ENCODE data around the gene SRGAP1.
"Not testable (repeated sequence)": the region's sequence is repeated elsewhere in the genome, so short reads cannot be mapped to it uniquely, and the experiment has no call there.

Gene SRGAP1

DNA sequence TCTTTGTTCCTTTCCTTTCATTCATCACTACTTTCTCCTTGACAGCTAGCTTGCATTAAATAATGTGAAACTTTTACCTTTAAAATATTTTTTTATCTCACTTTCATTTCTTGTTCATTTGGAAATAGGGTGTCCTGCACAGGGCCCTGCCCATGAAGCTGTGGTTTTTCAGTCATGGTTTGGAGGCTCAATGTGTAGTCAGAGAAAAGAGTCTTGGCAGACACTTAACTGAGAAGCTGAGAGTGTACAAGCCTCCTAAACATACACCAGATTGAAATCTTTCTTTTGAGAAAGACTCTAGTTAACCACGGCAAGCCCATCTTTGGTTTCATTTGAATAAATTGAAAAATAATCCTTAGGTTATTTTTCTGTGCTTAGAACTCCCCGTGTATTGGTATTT lies 303.4 kb downstream of the SRGAP1 start:
- no peak for DNase-seq (ENCODE audit: low read depth in 2 of 2, low spot score in 1 of 2)

DNA sequence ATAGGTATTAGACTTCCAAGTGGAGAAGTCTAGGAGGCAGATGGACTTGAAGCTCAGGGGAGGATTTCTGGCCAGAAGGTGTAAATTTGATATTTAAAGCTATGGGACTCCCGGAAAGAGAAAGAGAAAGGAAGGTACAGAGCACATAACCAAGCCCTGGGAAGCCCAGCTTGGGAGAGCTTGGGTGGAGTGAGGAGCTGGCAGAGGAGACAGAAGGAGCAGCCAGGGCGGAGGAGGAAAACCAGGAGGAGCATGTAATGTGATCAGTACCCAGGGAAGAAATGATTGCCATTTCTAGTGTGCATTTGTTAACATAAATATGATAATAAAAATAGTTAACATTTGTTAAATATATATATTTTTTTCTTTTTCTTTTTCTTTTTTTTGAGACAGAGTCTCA lies 310.2 kb downstream of the SRGAP1 start:
- no peak for DNase-seq (ENCODE audit: low read depth in 2 of 2, low spot score in 1 of 2)

DNA sequence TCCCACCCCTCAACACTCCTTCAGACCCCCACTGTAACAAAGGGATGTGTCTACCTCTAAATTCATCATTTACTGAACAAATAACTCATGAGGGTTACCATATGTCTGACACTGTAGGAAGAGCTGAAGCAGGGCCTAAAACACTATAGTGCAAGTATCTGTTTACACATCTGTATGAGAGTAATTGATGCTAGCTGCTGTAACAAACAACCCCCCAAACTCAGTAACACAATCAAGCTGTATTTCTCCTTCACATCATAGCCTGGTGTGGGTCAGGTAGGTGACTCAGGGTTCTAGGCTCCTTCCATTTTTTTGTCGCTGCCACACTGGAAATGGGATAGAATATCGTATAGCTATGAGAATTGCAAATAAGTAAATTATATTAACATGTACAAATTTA lies 312.6 kb downstream of the SRGAP1 start:
- DNase-seq (ENCODE audit: low read depth in 2 of 2, low spot score in 1 of 2), result no peak

DNA sequence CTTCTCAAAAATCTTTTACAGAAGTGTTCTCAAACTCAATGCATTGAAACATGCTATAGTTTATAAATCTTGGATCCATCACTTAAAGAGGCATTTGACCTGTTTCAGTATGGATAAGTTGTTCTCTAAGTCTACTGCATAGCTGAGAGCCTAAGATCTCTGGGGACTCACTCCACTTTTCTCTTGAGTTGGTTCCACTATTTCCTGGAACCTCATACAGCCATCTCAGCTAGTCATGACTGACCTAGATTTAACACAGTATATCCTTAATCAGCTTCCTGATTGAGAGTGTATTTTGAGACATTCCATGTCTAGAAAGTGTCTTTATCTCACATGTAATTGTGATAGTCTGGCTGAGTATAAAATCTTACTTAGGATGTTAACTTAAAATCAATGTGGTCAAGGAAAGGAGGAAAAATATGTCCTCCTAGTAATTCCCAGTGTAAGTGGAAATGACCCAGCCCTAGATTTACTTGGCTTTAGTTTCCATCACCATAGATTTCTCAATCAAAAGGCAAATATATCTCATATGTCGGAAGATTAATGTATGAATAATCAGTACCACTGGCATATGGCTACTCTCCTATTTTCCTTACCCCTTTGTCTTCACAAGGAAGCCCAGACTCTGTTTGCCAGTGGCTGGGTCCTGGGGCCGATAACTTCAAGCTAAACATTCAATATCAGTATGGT lies 315.7 kb downstream of the SRGAP1 start:
- DNase-seq (ENCODE audit: low read depth in 2 of 2, low spot score in 1 of 2), result no peak

DNA sequence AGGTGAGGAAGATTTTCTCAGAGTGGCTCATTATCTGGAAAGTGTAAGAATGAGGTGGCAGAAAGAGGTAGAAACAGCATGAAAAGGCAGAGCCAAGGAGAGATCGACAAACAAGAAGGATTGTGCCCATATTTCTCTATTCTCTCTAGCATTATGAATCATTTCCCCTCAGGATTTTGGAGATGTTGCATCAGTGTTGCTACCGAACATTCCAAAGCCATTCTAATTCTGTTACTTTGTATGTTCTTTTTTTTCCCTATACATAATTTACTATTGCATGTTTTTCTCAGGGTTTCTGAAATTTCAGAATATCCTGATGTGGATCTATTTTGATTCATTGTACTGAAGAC lies 316.2 kb downstream of the SRGAP1 start:
- DNase-seq (ENCODE audit: low read depth in 2 of 2, low spot score in 1 of 2), result no peak

DNA sequence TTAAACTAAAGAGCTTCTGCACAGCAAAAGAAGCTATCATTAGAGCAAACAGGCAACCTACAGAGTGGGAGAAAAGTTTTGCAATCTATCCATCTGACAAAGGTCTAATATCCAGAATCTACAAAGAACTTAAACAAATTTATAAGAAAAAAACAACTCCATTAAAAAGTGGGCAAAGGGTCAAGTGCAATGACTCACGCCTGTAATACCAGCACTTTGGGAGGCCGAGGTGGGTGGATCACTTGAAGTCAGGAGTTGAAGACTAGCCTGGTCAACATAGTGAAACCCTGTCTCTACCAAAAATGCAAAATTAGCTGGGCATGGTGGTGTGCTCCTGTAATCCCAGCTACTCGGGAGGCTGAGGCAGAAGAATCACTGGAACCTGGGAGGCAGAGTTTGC lies 322.1 kb downstream of the SRGAP1 start:
- DNase-seq (ENCODE audit: low read depth in 2 of 2, low spot score in 1 of 2), result not testable (repeated sequence)

DNA sequence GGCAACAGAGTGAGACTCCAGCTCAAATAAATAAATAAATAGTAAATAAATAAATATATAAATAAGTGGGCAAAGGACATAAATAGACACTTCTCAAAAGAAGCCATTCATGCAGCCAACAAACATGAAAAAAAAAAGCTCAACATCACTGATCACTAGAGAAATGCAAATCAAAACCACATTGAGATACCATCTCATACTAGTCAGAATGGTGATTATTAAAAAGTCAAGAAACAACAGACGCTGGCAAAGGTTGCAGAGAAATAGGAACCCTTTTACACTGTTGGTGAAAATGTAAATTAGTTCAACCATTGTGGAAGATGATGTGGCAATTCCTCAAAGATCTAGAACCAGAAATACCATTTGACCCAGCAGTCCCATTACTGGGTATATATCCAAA lies 322.5 kb downstream of the SRGAP1 start:
- DNase-seq (ENCODE audit: low read depth in 2 of 2, low spot score in 1 of 2), result not testable (repeated sequence)

DNA sequence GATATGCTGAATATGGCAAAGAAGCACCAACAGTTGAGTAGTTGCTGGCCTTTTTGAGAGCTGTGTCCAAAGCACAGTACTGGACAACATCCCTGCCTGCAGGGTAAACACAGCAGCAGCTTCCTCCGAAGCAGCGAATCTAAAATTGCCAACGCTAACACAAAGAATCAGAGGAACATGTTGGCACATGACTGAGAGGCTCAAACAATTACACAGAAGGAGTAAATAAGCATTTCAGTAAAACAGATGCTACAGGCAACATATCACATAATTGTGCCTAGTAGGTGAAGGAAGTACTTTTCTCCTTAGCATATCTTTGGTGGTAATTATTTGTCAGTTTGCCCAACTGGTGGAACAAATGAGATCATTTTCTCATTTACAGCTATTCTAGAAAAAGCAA lies 325.5 kb downstream of the SRGAP1 start:
- no peak for DNase-seq (ENCODE audit: low read depth in 2 of 2, low spot score in 1 of 2)

DNA sequence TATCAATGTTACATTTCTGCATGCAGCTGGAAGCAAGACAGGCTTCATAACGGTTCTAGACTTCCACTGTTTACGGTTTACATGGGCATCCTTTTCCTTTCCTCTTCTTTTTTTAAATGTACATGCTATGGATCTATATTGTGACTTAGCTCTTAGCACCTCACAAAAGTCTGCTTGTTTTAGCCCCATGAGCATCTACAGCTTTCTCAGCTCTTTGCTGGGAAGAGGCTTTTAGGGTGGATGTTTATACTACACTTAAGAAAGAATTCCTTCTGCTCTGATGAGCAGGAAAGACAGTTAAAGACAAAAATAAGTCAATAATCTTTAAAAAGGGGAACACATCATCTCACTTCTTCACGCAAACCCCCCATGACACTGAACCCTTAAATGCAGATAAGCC lies 326.2 kb downstream of the SRGAP1 start:
- DNase-seq (ENCODE audit: low read depth in 2 of 2, low spot score in 1 of 2), result no peak

DNA sequence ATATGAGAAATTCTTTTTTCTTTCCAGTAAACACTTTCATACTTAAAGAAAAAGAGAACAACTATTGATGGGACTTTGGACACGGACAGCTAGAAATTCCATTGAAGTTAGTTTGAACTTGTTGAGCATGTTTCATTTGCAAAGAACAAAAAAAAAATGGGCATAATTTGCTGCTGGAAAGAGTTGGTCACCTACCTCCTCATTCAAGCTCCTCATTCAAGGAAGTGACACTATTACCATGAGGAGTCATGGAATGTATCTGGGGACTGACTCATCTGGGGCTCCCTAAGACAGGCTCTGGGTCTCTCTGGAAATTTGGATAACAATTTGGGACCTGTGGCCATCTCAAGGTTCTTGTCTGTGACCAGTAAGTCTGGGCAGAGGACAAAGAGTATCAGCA lies 327.2 kb downstream of the SRGAP1 start:
- DNase-seq (ENCODE audit: low read depth in 2 of 2, low spot score in 1 of 2), result no peak

DNA sequence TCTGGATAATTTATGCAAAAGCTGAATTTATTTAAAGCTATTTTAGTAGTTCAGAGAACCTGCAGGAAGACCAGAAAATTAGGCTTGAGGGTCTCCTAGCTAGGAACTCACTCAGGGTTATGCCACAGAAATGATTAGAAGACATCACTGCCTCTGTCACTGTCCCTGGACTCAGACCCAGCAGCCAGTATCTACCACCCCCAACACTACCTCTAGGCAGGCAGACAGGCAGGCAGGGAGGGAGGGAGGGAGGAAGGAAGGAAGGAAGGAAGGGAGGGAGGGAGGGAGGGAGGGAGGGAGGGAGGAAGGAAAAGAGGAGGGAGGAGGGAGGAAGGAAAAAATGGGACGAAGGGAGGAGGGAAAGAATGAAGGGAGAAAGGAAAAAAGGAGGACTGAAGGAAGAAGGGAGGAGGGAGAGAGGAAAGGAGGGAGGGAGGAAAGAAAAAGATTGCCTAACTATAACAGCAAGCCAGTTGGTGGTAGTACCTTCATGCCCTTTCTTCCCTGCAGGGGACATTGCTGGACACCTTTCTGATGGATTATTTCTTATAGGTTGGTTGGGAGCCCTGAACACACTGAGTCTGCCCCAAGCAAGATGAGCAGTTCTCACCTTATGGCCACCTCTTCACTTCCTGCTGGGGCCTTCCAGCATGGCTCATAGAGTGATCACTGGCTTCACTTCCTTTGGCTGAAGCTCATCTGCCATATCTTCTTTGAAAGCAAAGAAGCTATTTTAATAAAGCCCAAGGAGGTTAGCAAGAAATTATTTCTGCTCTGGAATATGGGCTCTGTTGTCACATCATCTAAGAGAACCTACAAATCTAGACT lies 327.9 kb downstream of the SRGAP1 start:
- DNase-seq (ENCODE audit: low read depth in 2 of 2, low spot score in 1 of 2), result no peak

DNA sequence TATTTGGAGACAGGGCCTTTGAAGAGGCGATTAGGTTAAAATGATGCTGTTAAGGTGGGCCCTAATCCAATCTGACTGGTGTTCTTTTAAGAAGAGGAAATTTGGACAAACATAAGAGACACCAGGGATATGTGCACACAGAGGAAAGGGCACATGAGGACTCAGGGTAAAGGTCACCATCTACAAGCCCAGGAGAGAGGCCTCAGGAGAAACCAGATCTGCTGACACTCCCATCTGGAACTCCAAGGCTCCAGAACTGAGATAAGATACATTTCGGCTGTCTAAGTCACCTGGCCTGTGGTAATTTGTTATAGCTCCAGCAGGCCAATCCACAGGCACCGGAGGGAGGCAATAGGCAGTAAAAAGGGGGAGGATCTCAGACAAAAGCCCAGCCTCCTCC lies 329.0 kb downstream of the SRGAP1 start:
- DNase-seq (ENCODE audit: low read depth in 2 of 2, low spot score in 1 of 2), result no peak

DNA sequence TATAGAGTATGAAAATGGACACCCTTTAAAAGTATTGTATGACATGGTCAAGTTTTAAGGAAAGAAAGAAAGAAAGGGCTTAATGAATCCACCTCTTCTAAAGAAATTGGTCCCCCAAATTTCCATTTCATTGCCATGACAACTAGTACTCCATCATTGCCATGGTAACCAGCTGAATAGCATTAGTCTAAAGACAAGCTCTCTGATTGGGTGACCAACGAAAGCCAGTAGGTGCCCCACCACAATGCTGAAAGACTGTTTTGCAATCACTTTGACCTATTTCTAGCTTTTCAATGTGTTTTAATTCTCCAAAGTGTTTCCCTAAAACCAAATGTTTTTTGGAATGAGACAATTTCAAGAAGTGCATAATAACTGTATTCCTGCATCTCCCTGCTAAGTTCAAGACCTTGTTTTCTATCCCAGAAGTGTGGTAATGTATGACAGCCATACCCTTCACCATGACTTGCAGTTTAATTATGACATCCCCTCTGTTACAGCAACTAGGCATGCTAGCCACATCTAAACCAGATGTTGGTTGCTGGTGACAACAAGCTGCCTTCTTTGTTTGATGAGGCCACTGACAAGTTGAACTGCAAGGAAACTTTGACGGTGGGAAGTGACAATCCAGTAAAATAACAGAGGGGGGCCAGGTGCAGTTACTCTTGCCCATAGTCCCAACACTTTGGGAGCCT lies 330.9 kb downstream of the SRGAP1 start:
- no peak for DNase-seq (ENCODE audit: low read depth in 2 of 2, low spot score in 1 of 2)

DNA sequence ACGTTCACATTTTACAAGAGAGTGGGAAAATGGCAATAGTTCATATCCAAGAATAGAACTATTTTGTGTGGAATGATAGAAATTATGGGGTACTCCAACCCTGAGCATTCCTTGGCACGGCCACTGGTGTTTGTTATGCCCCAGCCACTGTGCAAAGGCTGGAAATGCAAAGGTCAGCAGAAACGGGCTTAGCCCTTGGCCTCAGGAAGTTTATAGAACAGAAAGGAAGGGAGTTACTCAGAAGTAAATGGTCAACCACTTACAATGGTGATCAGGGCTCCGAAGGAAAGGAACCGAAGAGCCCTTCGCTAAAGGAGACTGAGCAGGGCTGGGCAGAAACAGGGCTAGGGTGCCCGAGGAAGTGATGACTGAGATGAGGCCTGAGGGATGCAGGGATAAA lies 332.5 kb downstream of the SRGAP1 start:
- no peak for DNase-seq (ENCODE audit: low read depth in 2 of 2, low spot score in 1 of 2)

DNA sequence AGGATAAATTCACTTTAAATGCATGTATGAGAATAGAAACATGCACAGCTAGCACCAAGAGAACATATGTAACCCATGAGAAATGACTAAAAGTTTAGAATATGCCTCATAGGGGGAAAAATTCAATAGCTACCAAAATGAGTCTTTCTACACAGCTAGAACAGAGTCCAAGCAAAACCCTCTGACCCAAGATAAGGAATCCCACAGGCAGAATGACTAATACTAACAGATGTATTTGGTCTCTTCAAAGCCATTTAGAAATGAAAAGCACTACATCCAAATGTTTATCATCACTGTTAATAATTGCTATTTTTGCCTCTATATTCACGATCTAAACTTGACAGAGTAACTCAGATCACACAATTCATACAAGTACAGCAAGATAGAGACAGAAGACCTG lies 333.6 kb downstream of the SRGAP1 start:
- DNase-seq (ENCODE audit: low read depth in 2 of 2, low spot score in 1 of 2), result no peak

DNA sequence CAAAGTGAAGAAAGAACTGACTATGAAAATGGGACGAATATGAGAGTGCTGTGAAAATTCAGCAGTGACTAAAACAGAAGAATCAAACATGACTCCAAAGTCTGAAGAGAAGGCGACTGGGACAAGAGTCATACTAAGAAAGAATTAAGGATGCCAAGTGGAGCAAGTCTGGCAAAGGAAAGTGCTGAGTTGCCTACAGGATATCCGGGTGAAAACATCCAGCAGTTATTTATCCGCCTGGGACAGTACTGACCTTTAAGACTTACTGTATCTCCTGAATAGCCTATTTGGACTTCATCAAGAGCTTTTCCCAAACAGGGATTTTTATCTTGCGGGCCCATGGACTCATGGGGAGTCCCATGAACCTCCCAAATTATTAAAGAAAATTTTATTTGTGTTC lies 336.5 kb downstream of the SRGAP1 start:
- no peak for DNase-seq (ENCODE audit: low read depth in 2 of 2, low spot score in 1 of 2)

DNA sequence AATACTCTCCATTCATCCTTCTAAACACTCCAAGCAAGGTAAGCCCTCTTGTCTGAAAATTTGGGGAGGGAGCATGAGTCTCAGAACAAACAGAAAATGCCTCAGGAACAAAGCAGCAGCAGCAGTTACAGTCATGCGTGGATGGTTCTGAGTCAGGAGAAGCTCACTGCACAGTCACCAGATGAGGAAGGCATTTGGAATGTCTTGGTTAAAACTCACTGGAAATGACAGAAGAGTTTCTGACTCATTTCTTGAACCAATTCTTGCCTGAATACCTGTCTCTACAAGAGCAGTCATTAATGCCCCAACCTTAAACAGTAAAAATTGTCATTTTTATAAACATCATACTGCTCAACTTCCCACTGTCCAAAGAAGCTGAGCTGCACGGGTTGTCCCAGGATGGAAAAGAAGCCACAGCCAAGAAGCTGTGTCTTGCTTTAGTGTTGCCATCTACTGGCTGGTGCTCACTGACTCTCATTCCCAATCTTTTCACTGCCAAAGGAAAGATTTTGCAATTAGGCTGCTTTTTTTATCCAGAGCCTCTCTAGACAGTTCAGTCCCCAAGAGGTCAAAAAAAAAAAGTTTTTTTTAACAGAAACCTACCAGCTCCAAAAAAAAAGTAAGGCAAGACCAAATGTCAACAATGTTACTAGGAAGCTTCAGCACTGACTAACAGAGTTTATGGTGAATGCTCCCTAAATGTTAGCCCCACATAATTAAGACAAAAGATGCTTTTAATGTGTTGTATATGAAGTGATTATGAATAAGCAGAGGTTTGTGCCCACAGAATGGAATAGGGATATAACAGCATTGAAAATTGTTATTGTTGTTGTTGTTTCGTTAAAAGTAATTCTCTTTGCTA lies 337.2 kb downstream of the SRGAP1 start:
- DNase-seq (ENCODE audit: low read depth in 2 of 2, low spot score in 1 of 2), result no peak

DNA sequence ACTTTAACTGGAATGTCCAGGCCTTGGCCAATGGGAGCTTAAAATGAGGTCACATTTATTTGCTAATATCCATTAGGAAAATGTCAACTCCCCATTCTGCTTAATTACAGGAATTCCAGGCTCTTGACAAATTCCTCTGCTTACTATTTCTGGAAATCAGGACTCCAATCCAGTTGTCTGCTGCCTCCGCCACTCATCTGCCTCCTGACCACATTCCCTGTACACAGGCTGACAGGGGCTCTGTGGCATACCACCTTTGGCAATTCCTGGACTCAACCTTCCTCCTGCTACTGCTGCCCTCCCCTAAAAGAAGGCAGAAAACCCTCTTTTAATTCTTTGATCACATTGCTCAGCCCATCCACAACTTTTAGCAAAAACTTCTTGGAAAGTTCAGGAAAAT lies 339.7 kb downstream of the SRGAP1 start:
- DNase-seq (ENCODE audit: low read depth in 2 of 2, low spot score in 1 of 2), result no peak

DNA sequence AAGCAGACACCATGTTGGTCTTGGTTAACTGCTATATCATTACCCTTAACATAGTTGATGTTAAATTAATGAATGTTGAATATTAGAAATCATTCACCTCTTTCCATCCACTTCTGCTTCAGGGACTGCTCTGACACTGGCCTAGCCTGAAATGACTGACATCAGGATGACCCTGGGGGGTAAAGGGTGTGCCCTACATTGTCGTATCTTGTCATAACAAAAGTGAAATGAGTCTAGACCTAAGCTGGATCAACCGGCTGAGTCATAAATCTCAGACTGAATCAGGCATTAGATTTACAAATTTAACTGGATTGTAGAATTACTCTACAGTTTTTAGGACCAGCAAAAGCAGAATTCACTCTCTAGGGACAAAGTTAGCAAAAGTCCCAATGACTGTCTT lies 342.3 kb downstream of the SRGAP1 start:
- DNase-seq (ENCODE audit: low read depth in 2 of 2, low spot score in 1 of 2), result no peak

DNA sequence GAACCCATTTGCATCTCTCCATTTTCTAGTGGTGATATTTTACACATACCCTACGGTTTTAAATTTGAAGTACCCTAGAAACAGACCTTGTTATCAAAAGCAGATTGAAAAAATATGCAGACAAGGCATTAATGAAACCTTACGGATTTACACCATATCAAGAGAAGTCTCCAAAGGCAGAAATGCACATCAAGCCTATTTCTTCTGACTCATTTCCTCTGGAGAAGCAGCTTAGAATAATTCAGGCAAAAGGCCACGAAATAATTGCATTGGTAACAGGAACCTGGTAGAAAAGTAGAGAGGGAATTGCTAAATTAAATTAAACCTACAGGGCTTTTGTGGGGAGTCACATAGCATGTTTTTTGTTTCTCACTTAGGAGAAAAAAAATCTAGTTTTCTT lies 342.9 kb downstream of the SRGAP1 start:
- DNase-seq (ENCODE audit: low read depth in 2 of 2, low spot score in 1 of 2), result no peak

DNA sequence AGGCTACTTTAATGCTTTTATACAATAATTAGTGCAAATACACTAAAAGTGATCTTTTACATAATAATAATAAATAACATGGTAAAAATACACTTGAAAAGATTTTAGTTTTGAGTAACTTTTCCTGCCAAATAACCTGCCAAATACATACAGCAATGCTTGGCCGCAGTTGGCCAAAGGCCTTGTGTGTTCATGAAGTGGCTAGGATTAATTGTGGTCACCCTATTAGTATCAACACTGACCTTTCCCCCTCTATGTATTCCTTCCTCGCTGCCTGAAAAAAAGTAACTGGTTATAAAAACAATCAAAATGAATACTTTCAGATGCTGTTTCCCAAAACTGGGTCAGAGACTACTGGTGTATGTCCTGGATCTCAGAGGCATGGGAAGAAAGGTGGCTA lies 343.3 kb downstream of the SRGAP1 start:
- no peak for DNase-seq (ENCODE audit: low read depth in 2 of 2, low spot score in 1 of 2)
